Karpas-422 (cell line): Measurements from ENCODE around the gene HDAC10. TPM values are rescaled to one million over a fixed set of nuclear protein-coding genes. Genes with fewer than 3 reads are reported as not detected.

ENCODE experiments used
- DNase-seq: peaks from one replicate; pipeline ENCODE4 v3.0.0-alpha.2; 2015
- H2AFZ ChIP-seq: fragments of 200-600 bp; sonication (generic); 2 replicates; pipeline ENCODE4 v1.6.1; 2014; ENCODE audit warnings: antibody characterized with exemption, low read length, mixed read lengths
- H3K27ac ChIP-seq: fragments of 200-600 bp; sonication (generic); 2 replicates; pipeline ENCODE4 v1.5.1; 2014; ENCODE audit warnings: mild to moderate bottlenecking, low read length, moderate library complexity
- H3K27me3 ChIP-seq: fragments of 200-600 bp; sonication (generic); 2 replicates; pipeline ENCODE4 v1.6.1; 2014; ENCODE audit warnings: low read length, mixed read lengths
- H3K36me3 ChIP-seq: fragments of 200-600 bp; sonication (generic); 2 replicates; pipeline ENCODE4 v1.6.1; 2014; ENCODE audit warnings: low read length, mixed read lengths; ENCODE audit not compliant: insufficient read depth
- H3K4me1 ChIP-seq: fragments of 200-600 bp; sonication (generic); 2 replicates; pipeline ENCODE4 v1.6.1; 2014; ENCODE audit warnings: mild to moderate bottlenecking, low read length, mixed read lengths
- H3K4me2 ChIP-seq: fragments of 200-600 bp; sonication (generic); 2 replicates; pipeline ENCODE4 v1.6.1; 2014; ENCODE audit warnings: low read length, low read depth, mild to moderate bottlenecking; ENCODE audit not compliant: poor library complexity, severe bottlenecking
- H3K4me3 ChIP-seq: fragments of 200-600 bp; sonication (generic); 2 replicates; pipeline ENCODE4 v1.5.1; 2014; ENCODE audit warnings: mild to moderate bottlenecking, antibody characterized with exemption, low read length, mixed read lengths
- H3K79me2 ChIP-seq: fragments of 200-600 bp; sonication (generic); 2 replicates; pipeline ENCODE4 v1.6.1; 2014; ENCODE audit warnings: mild to moderate bottlenecking, low read length, mixed read lengths
- H3K9ac ChIP-seq: fragments of 200-600 bp; sonication (generic); 2 replicates; pipeline ENCODE4 v1.6.0; 2014; ENCODE audit warnings: low read length
- H3K9me2 ChIP-seq: fragments of 200-600 bp; sonication (generic), shearing (Covaris generic); replicated peaks from 2 replicates; pipeline ENCODE4 v1.6.0; 2014; ENCODE audit warnings: mild to moderate bottlenecking, low read length, moderate library complexity; ENCODE audit not compliant: insufficient read depth
- H3K9me3 ChIP-seq: fragments of 300-700, 200-600 bp; sonication (generic); 2 replicates; pipeline ENCODE4 v1.6.1; 2014; ENCODE audit warnings: low read length, mixed read lengths
- H4K20me1 ChIP-seq: fragments of 200-600 bp; sonication (generic); 2 replicates; pipeline ENCODE4 v1.6.1; 2014; ENCODE audit warnings: mild to moderate bottlenecking, antibody characterized with exemption, low read length, low read depth; ENCODE audit not compliant: insufficient read depth
- total RNA-seq: library from RNA; depleted of rRNA; stranded (reverse); fragments of >200 nt; shearing (Covaris generic); gene quantifications from 2 replicates; pipeline ENCODE4 v1.2.3, GENCODE V29; 2014; ENCODE audit warnings: low replicate concordance

Gene HDAC10
- total RNA-seq, 1 experiment from 2014 or later = 42.3 TPM

- Histone ChIP-seq H3K79me2 (no peaks in the 10 kb centered on the region), H2AFZ (no peak overlapping the region), H3K9ac (no peak overlapping the region), H3K36me3 (peaks cover 6% of the 10 kb centered on the region), H3K4me1 (peaks cover 3% of the 10 kb centered on the region), H3K9me3 (no peaks in the 10 kb centered on the region), H3K4me2 (no peak overlapping the region), H3K9me2 (no peaks in the 10 kb centered on the region), H3K27me3 (no peaks in the 10 kb centered on the region), H3K27ac (no peak overlapping the region), H4K20me1 (no peaks in the 10 kb centered on the region), H3K4me3 (no peak overlapping the region)
- DNase-seq = no peak
Measured at GRCh38 chr22:50222508-50222907, 28.6 kb downstream of the HDAC10 start.

GRCh38 chr22:50221410-50222300, 29.4 kb downstream of the HDAC10 start:
- DNase-seq = peak; percentile 64
- Histone ChIP-seq H4K20me1 (no peaks in the 10 kb centered on the region), H3K27ac (no peak overlapping the region), H3K36me3 (peaks cover 6% of the 10 kb centered on the region), H3K79me2 (no peaks in the 10 kb centered on the region), H3K9ac (no peak overlapping the region), H3K9me3 (no peaks in the 10 kb centered on the region), H3K27me3 (no peaks in the 10 kb centered on the region), H3K4me1 (peaks cover 6% of the 10 kb centered on the region), H3K4me2 (no peak overlapping the region), H3K4me3 (no peak overlapping the region), H3K9me2 (no peaks in the 10 kb centered on the region), H2AFZ (no peak overlapping the region)

GRCh38 chr22:50220603-50221409, 30.3 kb downstream of the HDAC10 start:
- Histone ChIP-seq H3K4me1 (peaks cover 6% of the 10 kb centered on the region), H3K4me2 (no peak overlapping the region), H3K4me3 (no peak overlapping the region), H2AFZ (no peak overlapping the region), H3K9me3 (no peaks in the 10 kb centered on the region), H3K27ac (no peak overlapping the region), H4K20me1 (no peaks in the 10 kb centered on the region), H3K79me2 (no peaks in the 10 kb centered on the region), H3K27me3 (no peaks in the 10 kb centered on the region), H3K9ac (no peak overlapping the region), H3K36me3 (peaks cover 7% of the 10 kb centered on the region), H3K9me2 (no peaks in the 10 kb centered on the region)
- no peak for DNase-seq

DNA sequence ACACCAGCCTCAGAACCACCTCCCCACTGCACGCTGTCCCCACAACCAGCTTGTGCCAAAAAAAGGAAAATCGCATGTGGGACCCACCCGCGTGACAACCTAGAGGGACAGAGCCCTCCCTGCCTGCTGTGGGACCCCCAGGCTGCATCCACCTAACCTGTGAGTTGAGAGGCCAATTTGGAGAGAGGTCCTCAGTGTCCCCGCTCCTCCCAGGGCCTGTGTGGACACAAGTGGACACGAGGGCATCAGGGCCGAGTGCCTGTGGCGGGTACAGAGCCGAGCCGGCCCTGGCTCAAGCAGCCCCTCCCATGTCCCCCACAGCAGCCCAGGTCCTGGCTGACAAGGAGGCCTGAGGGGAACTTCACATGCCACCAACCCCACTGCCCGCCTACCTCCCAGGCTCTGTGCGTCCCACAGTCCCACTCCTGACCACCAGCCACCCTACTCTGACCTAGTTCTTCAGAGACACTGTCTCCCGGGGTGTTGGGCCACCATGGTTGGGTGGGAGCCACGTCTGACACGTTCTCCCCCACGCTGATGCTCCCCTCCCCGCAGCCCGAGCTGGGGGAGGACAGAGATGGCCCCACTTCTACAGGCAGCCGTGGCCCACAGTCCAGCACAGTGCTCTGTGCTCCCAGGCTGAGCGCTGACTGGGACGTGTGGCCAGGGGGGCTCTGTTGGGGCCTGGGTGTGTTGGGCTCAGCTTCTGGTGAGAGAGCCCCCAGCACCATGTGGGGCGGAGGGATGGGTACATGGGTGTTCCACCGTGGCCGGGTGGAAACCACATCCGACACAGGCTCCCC, 31.1 kb downstream of the HDAC10 start:
- no peak for DNase-seq
- Histone ChIP-seq H3K27ac (no peak overlapping the region), H3K36me3 (peaks cover 11% of the 10 kb centered on the region), H3K4me1 (peaks cover 6% of the 10 kb centered on the region), H3K4me2 (no peak overlapping the region), H3K9ac (no peak overlapping the region), H3K9me3 (no peaks in the 10 kb centered on the region), H4K20me1 (peaks cover 2% of the 10 kb centered on the region; the same call in 1 of the 2 replicates), H3K27me3 (no peaks in the 10 kb centered on the region), H3K4me3 (no peak overlapping the region), H2AFZ (no peak overlapping the region), H3K9me2 (no peaks in the 10 kb centered on the region), H3K79me2 (peaks cover 3% of the 10 kb centered on the region)

- peaks cover 14% of the 10 kb centered on the region for H3K36me3 ChIP-seq
- no peak overlapping the region for H3K27ac ChIP-seq
- H3K4me1 ChIP-seq = peaks cover 6% of the 10 kb centered on the region
Measured at GRCh38 chr22:50218996-50219727, 31.9 kb downstream of the HDAC10 start.

DNA sequence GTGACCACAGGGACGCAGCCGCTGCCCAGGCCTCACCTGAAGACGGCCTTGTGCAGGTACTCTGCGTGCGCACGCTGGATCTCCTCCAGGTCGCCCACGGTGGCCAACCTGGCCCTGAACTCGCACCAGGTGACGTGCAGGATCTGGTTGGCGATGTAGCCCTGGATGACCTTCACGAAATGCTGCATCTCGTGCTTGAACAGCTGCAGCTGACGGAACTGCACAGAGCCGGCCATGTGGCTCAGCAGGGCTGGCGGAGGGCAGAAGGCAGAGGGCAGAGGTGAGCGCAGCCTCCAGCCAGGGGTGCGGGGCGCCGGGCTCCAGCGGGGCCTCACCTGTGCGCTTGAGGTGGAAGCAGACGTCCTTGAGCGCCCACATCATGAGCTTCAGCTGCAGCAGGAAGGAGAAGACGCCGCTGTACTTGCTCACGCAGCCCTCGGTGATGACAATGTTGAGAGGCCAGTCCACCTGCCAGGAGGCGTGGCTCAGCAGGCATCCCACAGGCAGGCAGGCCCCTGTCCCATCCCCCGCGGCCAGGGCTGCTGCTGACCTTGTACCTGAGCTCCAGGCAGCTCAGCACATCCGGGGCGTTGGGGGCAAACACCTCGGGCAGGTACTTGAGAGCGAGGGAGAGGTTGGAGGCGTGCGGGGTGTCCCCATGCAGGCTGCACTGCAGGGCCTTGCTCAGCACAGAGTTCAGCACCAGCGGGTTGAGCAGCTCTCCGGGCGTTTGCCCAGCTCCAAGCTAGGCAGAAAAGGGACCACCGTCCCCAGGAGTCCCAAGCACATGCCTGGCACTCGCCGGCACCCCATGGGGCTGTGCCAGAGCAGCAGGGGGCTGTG, 32.7 kb downstream of the HDAC10 start:
- no peaks in the 10 kb centered on the region for H3K9me3 ChIP-seq
- H2AFZ ChIP-seq = no peak overlapping the region
- H4K20me1 ChIP-seq = peaks cover 6% of the 10 kb centered on the region; the same call in 1 of the 2 replicates
- H3K4me1 ChIP-seq = peaks cover 6% of the 10 kb centered on the region
- H3K9ac ChIP-seq = no peak overlapping the region
- peaks cover 12% of the 10 kb centered on the region for H3K79me2 ChIP-seq
- no peak overlapping the region for H3K4me2 ChIP-seq
- no peaks in the 10 kb centered on the region for H3K9me2 ChIP-seq
- H3K4me3 ChIP-seq = no peak overlapping the region
- no peaks in the 10 kb centered on the region for H3K27me3 ChIP-seq
- no peak overlapping the region for H3K27ac ChIP-seq
- peaks cover 16% of the 10 kb centered on the region for H3K36me3 ChIP-seq
- no peak for DNase-seq

More at GRCh38 chr22:50218996-50219727, 31.9 kb downstream of the HDAC10 start:
- Histone ChIP-seq H3K9me2 (no peaks in the 10 kb centered on the region), H3K9ac (no peak overlapping the region), H3K9me3 (no peaks in the 10 kb centered on the region), H3K4me3 (no peak overlapping the region), H4K20me1 (peaks cover 6% of the 10 kb centered on the region; the same call in 1 of the 2 replicates), H3K4me2 (no peak overlapping the region), H2AFZ (no peak overlapping the region), H3K79me2 (peaks cover 7% of the 10 kb centered on the region), H3K27me3 (no peaks in the 10 kb centered on the region)
- DNase-seq = no peak

DNA sequence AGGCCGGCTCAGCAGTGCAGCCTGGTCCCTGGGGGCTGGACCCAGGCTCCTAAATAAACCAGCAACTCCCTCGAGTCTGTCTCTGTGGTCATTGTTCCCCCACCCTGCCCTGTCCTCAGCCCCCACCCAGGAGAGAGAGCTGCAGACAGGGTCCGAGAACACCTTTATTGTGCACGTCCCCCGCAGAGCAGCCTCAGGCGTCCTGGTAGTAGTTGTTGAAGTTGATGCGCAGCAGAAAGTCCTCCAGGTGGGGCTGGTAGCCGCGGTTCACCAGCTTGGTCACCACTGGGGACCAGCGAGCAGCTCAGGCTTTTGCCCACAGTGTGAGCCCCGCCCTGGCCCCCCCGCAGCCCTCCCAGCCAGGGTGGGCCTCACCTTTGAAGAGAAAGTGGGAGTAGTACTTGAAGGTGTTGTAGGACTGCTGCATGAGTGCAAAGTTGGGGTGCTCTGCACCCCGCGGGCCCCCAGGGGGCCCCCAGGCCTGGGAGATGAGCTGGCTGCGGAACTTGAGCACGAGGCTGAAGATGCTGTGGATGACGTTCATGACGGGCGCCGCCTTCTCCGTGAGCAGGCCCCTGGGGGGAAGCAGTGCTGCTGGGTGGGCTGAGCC, 33.4 kb downstream of the HDAC10 start:
- Histone ChIP-seq H3K79me2 (peaks cover 18% of the 10 kb centered on the region), H3K9me3 (no peaks in the 10 kb centered on the region), H3K4me2 (no peak overlapping the region), H2AFZ (no peak overlapping the region), H3K9ac (no peak overlapping the region), H3K4me1 (peaks cover 6% of the 10 kb centered on the region), H3K9me2 (no peaks in the 10 kb centered on the region), H3K27ac (no peak overlapping the region), H3K4me3 (no peak overlapping the region), H3K27me3 (no peaks in the 10 kb centered on the region), H3K36me3 (peaks cover 19% of the 10 kb centered on the region), H4K20me1 (peaks cover 6% of the 10 kb centered on the region; the same call in 1 of the 2 replicates)
- DNase-seq = no peak
